PFSK-1 (cell line): ENCODE results near the gene ZNF385C.

Experiments
- FOXP2 ChIP-seq: optimal IDR thresholded peaks from 2 replicates; pipeline ENCODE3; 2011; ENCODE audit warnings: borderline replicate concordance, control low read depth, inconsistent platforms; ENCODE audit not compliant: insufficient read depth; ENCODE audit errors: extremely low read length, extremely low read depth
- POLR2AphosphoS5 ChIP-seq: IDR thresholded peaks from 2 replicates; pipeline ENCODE4 v1.6.1; 2012; ENCODE audit warnings: low read depth, mild to moderate bottlenecking, control low read depth, low read length, moderate library complexity
- SIN3A ChIP-seq: IDR thresholded peaks from 2 replicates; pipeline ENCODE4 v1.6.1; 2012; ENCODE audit warnings: mild to moderate bottlenecking, low read length, moderate library complexity, borderline replicate concordance; ENCODE audit not compliant: insufficient read depth
- TAF1 ChIP-seq: IDR thresholded peaks from 2 replicates; pipeline ENCODE4 v1.6.1; 2012; ENCODE audit warnings: low read length, control low read depth, borderline replicate concordance; ENCODE audit not compliant: insufficient read depth
- TF ChIP-seq, protein P1 (sequence below), 2 experiments: IDR thresholded peaks; 2 replicates each; pipeline versions ENCODE4 v1.6.1 to v1.8.0; 2011 to 2012; ENCODE audit warnings: low read depth in 2 of 2, low read length in 2 of 2, control low read depth in 1 of 2, inconsistent platforms in 1 of 2, mild to moderate bottlenecking in 1 of 2, moderate library complexity in 1 of 2; ENCODE audit not compliant: insufficient read depth in 1 of 2

Gene ZNF385C

DNA sequence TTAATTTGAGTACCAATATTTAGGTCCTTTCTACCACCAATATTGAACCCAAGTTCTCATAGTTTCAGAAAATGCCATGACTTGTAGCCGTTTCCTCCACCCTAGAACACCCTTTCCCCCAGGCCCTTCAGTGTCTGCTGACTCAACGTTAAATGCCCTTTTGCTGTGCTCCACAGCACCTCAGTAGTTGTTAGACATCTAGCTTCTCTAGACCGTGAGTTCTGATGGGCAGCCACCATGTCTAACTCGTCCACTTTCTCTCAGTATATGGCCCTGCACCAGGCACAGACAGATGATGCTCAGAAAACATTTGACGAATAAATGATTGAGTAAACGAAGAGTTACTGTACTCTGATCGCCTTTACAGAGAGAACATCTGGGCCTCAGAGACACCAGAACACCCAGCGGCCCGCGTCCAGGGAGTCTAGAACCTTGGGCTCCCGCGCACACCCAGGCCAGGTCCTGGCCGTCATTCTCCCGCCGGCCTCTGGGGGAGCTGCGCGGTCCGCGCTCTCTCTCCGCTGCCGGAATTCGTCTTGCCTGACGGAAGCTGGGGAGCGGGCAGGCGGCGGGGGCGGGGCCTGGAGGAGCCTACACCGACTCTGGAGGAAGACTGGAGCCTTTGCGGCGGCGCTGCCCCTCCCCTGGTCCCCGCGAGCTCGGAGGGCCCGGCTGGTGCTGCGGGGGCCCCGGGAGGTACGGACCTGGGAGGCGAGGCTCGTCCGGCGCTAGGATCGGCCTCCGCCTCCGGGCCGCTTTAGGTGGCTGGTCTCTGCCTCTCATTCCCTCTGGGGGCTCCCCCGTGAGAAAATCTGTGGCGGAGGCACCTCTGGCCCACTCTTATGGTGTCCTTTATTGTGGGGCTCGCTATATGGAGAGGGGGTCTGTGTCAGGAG, 78.5 kb downstream of the ZNF385C start, which contains the start of gene NKIRAS2:
Gene NKIRAS2 (plus strand): TSS at position 582 of the 896 bp plus-strand sequence. CDS start 1,488 bp downstream, outside the sequence.
- TF ChIP-seq, protein P1, sequence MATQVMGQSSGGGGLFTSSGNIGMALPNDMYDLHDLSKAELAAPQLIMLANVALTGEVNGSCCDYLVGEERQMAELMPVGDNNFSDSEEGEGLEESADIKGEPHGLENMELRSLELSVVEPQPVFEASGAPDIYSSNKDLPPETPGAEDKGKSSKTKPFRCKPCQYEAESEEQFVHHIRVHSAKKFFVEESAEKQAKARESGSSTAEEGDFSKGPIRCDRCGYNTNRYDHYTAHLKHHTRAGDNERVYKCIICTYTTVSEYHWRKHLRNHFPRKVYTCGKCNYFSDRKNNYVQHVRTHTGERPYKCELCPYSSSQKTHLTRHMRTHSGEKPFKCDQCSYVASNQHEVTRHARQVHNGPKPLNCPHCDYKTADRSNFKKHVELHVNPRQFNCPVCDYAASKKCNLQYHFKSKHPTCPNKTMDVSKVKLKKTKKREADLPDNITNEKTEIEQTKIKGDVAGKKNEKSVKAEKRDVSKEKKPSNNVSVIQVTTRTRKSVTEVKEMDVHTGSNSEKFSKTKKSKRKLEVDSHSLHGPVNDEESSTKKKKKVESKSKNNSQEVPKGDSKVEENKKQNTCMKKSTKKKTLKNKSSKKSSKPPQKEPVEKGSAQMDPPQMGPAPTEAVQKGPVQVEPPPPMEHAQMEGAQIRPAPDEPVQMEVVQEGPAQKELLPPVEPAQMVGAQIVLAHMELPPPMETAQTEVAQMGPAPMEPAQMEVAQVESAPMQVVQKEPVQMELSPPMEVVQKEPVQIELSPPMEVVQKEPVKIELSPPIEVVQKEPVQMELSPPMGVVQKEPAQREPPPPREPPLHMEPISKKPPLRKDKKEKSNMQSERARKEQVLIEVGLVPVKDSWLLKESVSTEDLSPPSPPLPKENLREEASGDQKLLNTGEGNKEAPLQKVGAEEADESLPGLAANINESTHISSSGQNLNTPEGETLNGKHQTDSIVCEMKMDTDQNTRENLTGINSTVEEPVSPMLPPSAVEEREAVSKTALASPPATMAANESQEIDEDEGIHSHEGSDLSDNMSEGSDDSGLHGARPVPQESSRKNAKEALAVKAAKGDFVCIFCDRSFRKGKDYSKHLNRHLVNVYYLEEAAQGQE (IDR thresholded peaks at IDR 0.05; ENCODE audit: insufficient read depth in 1 of 2, low read depth in 2 of 2, low read length in 2 of 2): peak; percentile 49 to 60; a peak in 1 of 4 replicates
- TF ChIP-seq TAF1 (peak; percentile 83), FOXP2 (no peak), SIN3A (peak; percentile 52; the same call in 1 of the 2 replicates), POLR2AphosphoS5 (peak; percentile 93)

GRCh38 chr17:42018988-42019387, 79.3 kb downstream of the ZNF385C start:
- TF ChIP-seq SIN3A (no peak), FOXP2 (no peak), TAF1 (no peak), POLR2AphosphoS5 (no peak)
- TF ChIP-seq, protein P1 (IDR thresholded peaks at IDR 0.05; ENCODE audit: insufficient read depth in 1 of 2, low read depth in 2 of 2, low read length in 2 of 2): no peak

DNA sequence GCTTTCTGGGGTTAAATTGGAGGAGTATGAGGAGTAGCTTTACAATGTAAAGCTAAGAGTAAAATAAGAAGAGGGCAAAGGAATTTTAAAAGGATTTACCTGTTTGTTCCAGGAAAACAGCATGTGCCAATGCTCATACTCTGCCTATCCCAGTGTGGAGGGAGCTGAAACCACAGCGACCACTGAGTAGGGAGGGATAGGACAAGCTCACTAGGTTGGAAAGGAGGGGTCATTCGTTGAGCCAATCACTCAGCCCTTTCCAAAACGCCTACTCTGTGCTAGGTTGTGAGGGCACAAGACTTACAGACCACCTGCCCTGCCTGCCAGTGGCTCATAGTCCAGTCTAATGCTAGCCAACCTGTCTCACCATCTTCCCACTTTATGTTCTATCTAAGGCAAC, 79.9 kb downstream of the ZNF385C start:
- TF ChIP-seq TAF1 (no peak), SIN3A (no peak), FOXP2 (no peak), POLR2AphosphoS5 (no peak)
- TF ChIP-seq, protein P1 (IDR thresholded peaks at IDR 0.05; ENCODE audit: insufficient read depth in 1 of 2, low read depth in 2 of 2, low read length in 2 of 2): no peak

- TF ChIP-seq, protein P1 (IDR thresholded peaks at IDR 0.05; ENCODE audit: insufficient read depth in 1 of 2, low read depth in 2 of 2, low read length in 2 of 2): no peak
These were observed 80.4 kb downstream of the ZNF385C start for GRCh38 chr17:42017866-42018200.
